HepG2 (cell line): ENCODE data around the gene AGAP4.
"Not testable (repeated sequence)": the region's sequence is repeated elsewhere in the genome, so short reads cannot be mapped to it uniquely, and the experiment has no call there.

Experiments used
- BHLHE40 ChIP-seq: IDR thresholded peaks from 2 replicates; pipeline ENCODE4 v1.6.1; 2011; ENCODE audit warnings: low read length, improper control_type of control experiment
- CBFB ChIP-seq: sonication (generic); formaldehyde crosslinking; IDR thresholded peaks from 2 replicates; pipeline ENCODE4 v1.4.0; 2020; ENCODE audit warnings: missing genetic modification reagents
- MAFF ChIP-seq: IDR thresholded peaks from 2 replicates; pipeline ENCODE4 v1.6.1; 2011; ENCODE audit warnings: low read depth, low read length, improper control_type of control experiment
- NBN ChIP-seq: fragments of 450-650 bp; conservative IDR thresholded peaks from 2 replicates; pipeline ENCODE4 v1.6.1; 2017
- POLR2A ChIP-seq, 2 experiments: IDR thresholded peaks; 2 replicates each; pipeline ENCODE4 v1.6.1; 2011; ENCODE audit warnings: low read depth in 2 of 2, low read length in 2 of 2, mild to moderate bottlenecking in 1 of 2, moderate library complexity in 1 of 2; ENCODE audit not compliant: insufficient read depth in 1 of 2
- RAD21 ChIP-seq: fragments of 450-650 bp; formaldehyde crosslinking; IDR thresholded peaks from 2 replicates; pipeline ENCODE4 v1.5.0; 2020; ENCODE audit warnings: mild to moderate bottlenecking
- SETDB1 ChIP-seq: sonication (generic); formaldehyde crosslinking; IDR thresholded peaks from 2 replicates; pipeline ENCODE4 v1.5.1; 2020; ENCODE audit warnings: missing genetic modification reagents, mild to moderate bottlenecking, borderline replicate concordance
- SMAD1 ChIP-seq: sonication (generic); formaldehyde crosslinking; IDR thresholded peaks from 2 replicates; pipeline ENCODE4 v1.4.0; 2020; ENCODE audit warnings: missing genetic modification reagents, low read depth, mild to moderate bottlenecking, borderline replicate concordance
- ZFX ChIP-seq: sonication (generic); formaldehyde crosslinking; IDR thresholded peaks from 2 replicates; pipeline ENCODE4 v1.4.0; 2020; ENCODE audit warnings: mild to moderate bottlenecking, low read depth, missing genetic modification reagents, moderate library complexity
- ZNF282 ChIP-seq: fragments of 450-650 bp; IDR thresholded peaks from 2 replicates; pipeline ENCODE4 v1.6.1; 2018; ENCODE audit not compliant: partially characterized antibody
- ZNF772 ChIP-seq: sonication (generic); formaldehyde crosslinking; IDR thresholded peaks from 2 replicates; pipeline ENCODE4 v1.5.0; 2020; ENCODE audit warnings: mild to moderate bottlenecking, missing genetic modification reagents
- TF ChIP-seq, protein P1 (sequence below): sonication (generic); formaldehyde crosslinking; IDR thresholded peaks from 2 replicates; pipeline ENCODE4 v1.5.0; 2020; ENCODE audit warnings: mild to moderate bottlenecking, missing genetic modification reagents, moderate library complexity
- TF ChIP-seq, protein P2 (sequence below): sonication (generic); formaldehyde crosslinking; IDR thresholded peaks from 2 replicates; pipeline ENCODE4 v1.4.0; 2020; ENCODE audit warnings: missing genetic modification reagents, borderline replicate concordance
- TF ChIP-seq, protein P3 (sequence below): sonication (generic); formaldehyde crosslinking; IDR thresholded peaks from 2 replicates; pipeline ENCODE4 v1.8.0; 2022; ENCODE audit warnings: mild to moderate bottlenecking, missing genetic modification reagents, moderate library complexity

DNA sequence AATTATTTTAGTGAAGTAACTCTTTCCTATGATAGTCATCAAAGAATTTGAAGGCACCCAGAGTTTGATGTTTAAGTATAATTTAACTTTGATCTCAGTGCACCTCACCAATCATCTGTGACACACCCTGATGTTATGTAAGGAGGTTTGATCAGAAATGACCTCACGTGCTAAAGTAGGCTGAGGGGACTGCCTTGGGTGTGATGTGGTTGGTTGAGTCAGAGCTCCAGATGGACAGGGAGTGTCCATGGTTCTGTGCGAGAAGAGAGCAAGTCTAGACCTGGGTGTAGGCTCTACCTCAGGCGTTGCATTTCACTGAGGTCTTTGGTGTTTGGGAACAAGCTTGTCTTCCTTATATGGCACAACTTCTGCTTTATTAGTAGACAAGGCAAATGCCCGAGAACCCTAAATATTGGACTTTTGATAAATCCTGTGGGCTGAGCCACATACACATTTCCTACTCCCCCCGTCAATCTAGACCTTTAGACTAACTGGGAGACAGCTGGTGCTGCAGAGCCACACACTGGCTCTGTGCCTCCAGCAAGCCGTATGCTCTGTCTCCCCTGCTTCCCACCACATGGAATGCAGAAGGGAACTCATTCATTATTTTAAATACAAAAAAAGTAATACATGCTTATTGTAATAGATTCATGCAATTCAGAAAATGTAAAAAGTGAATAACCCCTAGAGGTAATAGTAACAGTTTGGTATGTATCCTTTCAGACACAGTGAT, 56.4 kb downstream of the AGAP4 start:
- TF ChIP-seq BHLHE40; ZNF282; POLR2A (IDR thresholded peaks at IDR 0.05; ENCODE audit: insufficient read depth in 1 of 2, low read depth in 2 of 2, low read length in 2 of 2); RAD21 (CRISPR knock-in tag); MAFF; ZNF772 (CRISPR knock-in tag); SMAD1 (CRISPR knock-in tag); SETDB1; CBFB (CRISPR knock-in tag); ZFX (CRISPR knock-in tag); NBN: not testable (repeated sequence)
- TF ChIP-seq, protein P1, sequence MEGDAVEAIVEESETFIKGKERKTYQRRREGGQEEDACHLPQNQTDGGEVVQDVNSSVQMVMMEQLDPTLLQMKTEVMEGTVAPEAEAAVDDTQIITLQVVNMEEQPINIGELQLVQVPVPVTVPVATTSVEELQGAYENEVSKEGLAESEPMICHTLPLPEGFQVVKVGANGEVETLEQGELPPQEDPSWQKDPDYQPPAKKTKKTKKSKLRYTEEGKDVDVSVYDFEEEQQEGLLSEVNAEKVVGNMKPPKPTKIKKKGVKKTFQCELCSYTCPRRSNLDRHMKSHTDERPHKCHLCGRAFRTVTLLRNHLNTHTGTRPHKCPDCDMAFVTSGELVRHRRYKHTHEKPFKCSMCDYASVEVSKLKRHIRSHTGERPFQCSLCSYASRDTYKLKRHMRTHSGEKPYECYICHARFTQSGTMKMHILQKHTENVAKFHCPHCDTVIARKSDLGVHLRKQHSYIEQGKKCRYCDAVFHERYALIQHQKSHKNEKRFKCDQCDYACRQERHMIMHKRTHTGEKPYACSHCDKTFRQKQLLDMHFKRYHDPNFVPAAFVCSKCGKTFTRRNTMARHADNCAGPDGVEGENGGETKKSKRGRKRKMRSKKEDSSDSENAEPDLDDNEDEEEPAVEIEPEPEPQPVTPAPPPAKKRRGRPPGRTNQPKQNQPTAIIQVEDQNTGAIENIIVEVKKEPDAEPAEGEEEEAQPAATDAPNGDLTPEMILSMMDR (CRISPR knock-in tag): not testable (repeated sequence)
- TF ChIP-seq, protein P2, sequence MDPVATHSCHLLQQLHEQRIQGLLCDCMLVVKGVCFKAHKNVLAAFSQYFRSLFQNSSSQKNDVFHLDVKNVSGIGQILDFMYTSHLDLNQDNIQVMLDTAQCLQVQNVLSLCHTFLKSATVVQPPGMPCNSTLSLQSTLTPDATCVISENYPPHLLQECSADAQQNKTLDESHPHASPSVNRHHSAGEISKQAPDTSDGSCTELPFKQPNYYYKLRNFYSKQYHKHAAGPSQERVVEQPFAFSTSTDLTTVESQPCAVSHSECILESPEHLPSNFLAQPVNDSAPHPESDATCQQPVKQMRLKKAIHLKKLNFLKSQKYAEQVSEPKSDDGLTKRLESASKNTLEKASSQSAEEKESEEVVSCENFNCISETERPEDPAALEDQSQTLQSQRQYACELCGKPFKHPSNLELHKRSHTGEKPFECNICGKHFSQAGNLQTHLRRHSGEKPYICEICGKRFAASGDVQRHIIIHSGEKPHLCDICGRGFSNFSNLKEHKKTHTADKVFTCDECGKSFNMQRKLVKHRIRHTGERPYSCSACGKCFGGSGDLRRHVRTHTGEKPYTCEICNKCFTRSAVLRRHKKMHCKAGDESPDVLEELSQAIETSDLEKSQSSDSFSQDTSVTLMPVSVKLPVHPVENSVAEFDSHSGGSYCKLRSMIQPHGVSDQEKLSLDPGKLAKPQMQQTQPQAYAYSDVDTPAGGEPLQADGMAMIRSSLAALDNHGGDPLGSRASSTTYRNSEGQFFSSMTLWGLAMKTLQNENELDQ (CRISPR knock-in tag): not testable (repeated sequence)
- TF ChIP-seq, protein P3, sequence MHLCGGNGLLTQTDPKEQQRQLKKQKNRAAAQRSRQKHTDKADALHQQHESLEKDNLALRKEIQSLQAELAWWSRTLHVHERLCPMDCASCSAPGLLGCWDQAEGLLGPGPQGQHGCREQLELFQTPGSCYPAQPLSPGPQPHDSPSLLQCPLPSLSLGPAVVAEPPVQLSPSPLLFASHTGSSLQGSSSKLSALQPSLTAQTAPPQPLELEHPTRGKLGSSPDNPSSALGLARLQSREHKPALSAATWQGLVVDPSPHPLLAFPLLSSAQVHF (CRISPR knock-in tag): not testable (repeated sequence)
